ENCODE data around the gene UBR7. TPM values are rescaled to one million over a fixed set of nuclear protein-coding genes. Genes with fewer than 3 reads are reported as not detected.
"Not testable (repeated sequence)": the region's sequence is repeated elsewhere in the genome, so short reads cannot be mapped to it uniquely, and the experiment has no call there.

UBR7 gene
- 38.7 TPM for polyA plus RNA-seq (2012; ENCODE audit: insufficient read depth, insufficient read length, low read depth)

- no peaks in the 10 kb centered on the region for H3K9me3 ChIP-seq
- peak; percentile 98 for DNase-seq
- H3K4me1 ChIP-seq: no peaks in the 10 kb centered on the region
- H3K36me3 ChIP-seq: peaks cover 10% of the 10 kb centered on the region
- TF ChIP-seq, protein P1, sequence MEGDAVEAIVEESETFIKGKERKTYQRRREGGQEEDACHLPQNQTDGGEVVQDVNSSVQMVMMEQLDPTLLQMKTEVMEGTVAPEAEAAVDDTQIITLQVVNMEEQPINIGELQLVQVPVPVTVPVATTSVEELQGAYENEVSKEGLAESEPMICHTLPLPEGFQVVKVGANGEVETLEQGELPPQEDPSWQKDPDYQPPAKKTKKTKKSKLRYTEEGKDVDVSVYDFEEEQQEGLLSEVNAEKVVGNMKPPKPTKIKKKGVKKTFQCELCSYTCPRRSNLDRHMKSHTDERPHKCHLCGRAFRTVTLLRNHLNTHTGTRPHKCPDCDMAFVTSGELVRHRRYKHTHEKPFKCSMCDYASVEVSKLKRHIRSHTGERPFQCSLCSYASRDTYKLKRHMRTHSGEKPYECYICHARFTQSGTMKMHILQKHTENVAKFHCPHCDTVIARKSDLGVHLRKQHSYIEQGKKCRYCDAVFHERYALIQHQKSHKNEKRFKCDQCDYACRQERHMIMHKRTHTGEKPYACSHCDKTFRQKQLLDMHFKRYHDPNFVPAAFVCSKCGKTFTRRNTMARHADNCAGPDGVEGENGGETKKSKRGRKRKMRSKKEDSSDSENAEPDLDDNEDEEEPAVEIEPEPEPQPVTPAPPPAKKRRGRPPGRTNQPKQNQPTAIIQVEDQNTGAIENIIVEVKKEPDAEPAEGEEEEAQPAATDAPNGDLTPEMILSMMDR (IDR thresholded peaks at IDR 0.05; ENCODE audit: low read depth, low read length): peak; percentile 44; the same call in 1 of the 2 replicates
- peak within 1 kb of the TSS; percentile 66 for H3K4me3 ChIP-seq (ENCODE audit: low read depth, low read length)
- H3K27me3 ChIP-seq: no peaks in the 10 kb centered on the region
Observed at GRCh38 chr14:93206793-93207467, at the start of gene UBR7, which contains the start of gene GON7. Gene UBR7 (plus strand): TSS chr14:93207256. CDS start chr14:93207292, 36 bp downstream. Gene GON7 (minus strand): TSS chr14:93207065. CDS start chr14:93207037, 28 bp downstream.

GRCh38 chr14:93158349-93158748 lies 48.7 kb upstream of the UBR7 start:
- DNase-seq: not testable (repeated sequence)

DNA sequence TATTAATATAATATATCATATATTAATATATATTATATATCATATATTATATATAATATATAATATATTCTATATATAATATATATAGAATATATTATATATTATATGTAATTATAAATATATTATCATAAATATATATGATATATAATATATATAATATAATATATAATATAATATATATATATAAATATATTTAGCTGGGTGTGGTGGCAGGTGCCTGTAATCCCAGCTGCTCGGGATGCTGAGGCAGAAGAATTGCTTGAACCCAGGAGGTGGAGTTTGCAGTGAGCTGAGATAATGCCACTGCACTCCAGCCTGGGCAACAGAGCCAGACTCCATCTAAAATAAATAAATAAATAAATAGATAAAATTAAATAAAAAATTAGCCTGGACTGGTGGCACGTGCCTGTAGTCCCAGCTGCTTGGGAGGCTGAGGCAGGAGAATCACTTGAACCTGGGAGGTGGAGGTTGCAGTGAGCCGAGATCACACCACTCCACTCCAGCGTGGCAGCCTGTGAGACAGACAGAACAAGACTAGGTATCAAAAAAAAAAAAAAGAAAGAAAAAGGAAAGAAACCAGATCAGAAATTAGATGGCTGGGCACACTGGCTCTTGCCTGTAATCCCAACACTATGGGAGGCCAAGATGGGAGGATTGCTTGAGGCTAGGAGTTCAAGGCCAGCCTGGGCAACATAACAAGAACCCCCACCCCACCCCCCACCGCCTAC lies 47.3 kb upstream of the UBR7 start:
- H3K36me3 ChIP-seq; H3K27me3 ChIP-seq; DNase-seq; H3K4me3 ChIP-seq (ENCODE audit: low read depth, low read length); H3K9me3 ChIP-seq: not testable (repeated sequence)
- peaks cover 15% of the 10 kb centered on the region for H3K4me1 ChIP-seq

More at GRCh38 chr14:93158349-93158748, 48.7 kb upstream of the UBR7 start:
- H3K9me3 ChIP-seq; H3K36me3 ChIP-seq; H3K27me3 ChIP-seq; H3K4me3 ChIP-seq (ENCODE audit: low read depth, low read length): not testable (repeated sequence)
- H3K4me1 ChIP-seq: peaks cover 15% of the 10 kb centered on the region

DNA sequence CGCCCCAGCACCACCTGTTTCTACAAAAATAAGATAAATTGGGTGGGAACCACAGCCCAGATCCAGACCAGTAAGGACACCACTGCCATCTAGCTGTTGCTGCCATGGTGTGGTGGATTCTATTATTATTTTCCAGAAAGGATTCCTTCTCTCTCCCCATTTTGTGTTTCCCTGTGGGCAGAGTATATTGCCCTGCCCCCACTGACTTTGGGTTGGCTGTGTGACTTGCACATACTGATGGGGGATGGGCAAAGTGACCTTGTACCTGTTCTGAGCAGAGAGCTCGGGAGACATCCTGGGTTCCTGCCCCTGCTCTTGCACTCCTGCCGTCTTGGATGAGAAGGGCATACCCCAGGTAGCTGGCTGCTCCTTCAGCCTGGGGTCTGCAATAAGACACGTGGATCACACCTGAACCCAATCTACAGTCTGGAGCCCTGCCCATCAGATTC lies 46.7 kb upstream of the UBR7 start:
- TF ChIP-seq, protein P1 (IDR thresholded peaks at IDR 0.05; ENCODE audit: low read depth, low read length): peak; percentile 68
- Histone ChIP-seq H3K36me3 (no peaks in the 10 kb centered on the region), H3K27me3 (no peaks in the 10 kb centered on the region), H3K9me3 (no peaks in the 10 kb centered on the region; the same call in 1 of the 2 replicates), H3K4me3 (ENCODE audit: low read depth, low read length) (no peak overlapping the region), H3K4me1 (peaks cover 15% of the 10 kb centered on the region)
- peak; percentile 46 for DNase-seq

GRCh38 chr14:93161411-93161940 lies 45.6 kb upstream of the UBR7 start:
- H3K27me3 ChIP-seq: no peaks in the 10 kb centered on the region
- no peaks in the 10 kb centered on the region; the same call in 1 of the 2 replicates for H3K9me3 ChIP-seq
- peaks cover 15% of the 10 kb centered on the region for H3K4me1 ChIP-seq
- peak; percentile 59 for DNase-seq
- no peaks in the 10 kb centered on the region for H3K36me3 ChIP-seq
- H3K4me3 ChIP-seq (ENCODE audit: low read depth, low read length): no peak overlapping the region
- TF ChIP-seq, protein P1 (IDR thresholded peaks at IDR 0.05; ENCODE audit: low read depth, low read length): no peak

GRCh38 chr14:93163564-93163963 lies 43.5 kb upstream of the UBR7 start:
- H3K4me1 ChIP-seq: peaks cover 9% of the 10 kb centered on the region
- TF ChIP-seq, protein P1 (IDR thresholded peaks at IDR 0.05; ENCODE audit: low read depth, low read length): no peak
- no peak for DNase-seq

DNA sequence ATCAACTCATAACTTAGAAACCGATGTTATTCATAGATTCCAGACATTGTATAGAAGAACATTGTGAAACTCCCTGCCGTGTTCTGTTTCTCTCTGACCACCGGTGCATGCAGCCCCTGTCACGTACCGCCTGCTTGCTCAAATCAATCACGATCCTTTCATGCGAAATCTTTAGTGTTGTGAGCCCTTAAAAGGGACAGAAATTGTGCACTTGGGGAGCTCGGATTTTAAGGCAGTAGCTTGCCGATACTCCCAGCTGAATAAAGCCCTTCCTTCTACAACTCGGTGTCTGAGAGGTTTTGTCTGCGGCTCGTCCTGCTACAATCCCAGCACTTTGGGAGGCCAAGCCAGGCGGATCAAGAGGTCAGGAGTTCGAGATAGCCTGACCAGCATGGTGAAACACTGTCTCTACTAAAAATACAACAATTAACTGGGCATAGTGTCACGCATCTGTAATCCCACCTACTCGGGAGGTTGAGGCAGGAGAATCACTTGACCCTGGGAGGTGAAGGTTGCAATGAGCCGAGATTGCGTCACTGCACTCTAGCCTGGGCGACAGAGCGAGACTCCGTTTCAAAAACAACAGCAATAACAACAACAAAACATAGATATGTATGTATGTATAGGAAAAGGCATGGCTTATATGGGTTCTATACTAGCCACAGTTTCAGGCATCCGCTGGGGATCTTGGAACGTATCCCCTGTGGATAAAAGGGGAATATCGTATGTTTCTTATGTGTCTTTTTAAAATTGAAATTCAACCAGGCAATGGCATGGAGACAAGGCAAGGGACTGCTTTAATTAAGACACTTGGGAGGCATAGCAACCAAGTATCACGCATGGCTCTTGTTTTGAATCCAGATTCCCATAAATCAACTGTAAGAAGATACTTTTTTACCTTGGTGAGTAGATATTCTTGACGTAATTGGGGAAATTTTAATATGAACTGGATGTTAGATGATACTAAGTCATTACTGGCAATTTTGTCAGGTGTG lies 41.5 kb upstream of the UBR7 start:
- H3K36me3 ChIP-seq; H3K9me3 ChIP-seq; H3K4me3 ChIP-seq (ENCODE audit: low read depth, low read length); DNase-seq; H3K27me3 ChIP-seq; H3K4me1 ChIP-seq: not testable (repeated sequence)

More at GRCh38 chr14:93163564-93163963, 43.5 kb upstream of the UBR7 start:
- Histone ChIP-seq H3K36me3 (no peaks in the 10 kb centered on the region), H3K9me3 (no peaks in the 10 kb centered on the region; the same call in 1 of the 2 replicates), H3K27me3 (no peaks in the 10 kb centered on the region), H3K4me3 (ENCODE audit: low read depth, low read length) (no peak overlapping the region)

DNA sequence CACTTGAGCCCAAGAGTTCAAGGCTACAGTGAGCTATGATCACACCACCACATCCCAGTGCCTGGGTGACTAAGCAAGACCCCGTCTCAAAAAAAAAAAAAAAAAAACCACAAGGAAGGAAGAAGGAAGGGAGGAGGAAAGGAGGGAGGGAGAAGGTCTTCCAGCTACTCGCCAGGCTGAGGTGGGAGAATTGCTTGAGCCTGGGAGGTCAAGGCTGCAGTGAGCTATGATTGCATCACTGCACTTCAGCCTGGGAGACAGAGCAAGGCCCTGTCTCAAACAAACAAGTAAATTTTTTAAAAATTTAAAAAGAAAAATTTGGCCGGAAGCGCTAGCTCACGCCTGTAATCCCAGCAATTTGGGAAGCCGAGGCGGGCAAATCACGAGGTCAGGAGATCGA lies 38.4 kb upstream of the UBR7 start:
- H3K9me3 ChIP-seq; H3K4me3 ChIP-seq (ENCODE audit: low read depth, low read length); DNase-seq; H3K27me3 ChIP-seq; H3K36me3 ChIP-seq; H3K4me1 ChIP-seq: not testable (repeated sequence)

DNA sequence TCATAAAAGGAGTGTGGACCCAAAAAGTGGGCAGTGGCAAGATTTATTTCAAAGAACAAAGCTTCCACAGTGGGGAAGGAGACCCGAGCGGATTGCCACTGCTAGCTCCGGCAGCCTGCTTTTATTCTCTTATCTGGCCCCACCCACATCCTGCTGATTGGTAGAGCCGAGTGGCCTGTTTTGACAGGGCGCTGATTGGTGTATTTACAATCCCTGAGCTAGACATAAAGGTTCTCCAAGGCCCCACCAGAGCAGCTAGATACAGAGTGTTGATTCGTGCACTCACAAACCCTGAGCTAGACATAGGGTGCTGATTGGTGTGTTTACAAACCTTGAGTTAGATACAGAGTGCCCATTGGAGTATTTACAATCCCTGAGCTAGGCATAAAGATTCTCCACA lies 37.4 kb upstream of the UBR7 start:
- H3K4me3 ChIP-seq (ENCODE audit: low read depth, low read length); H3K27me3 ChIP-seq; DNase-seq; H3K36me3 ChIP-seq; H3K9me3 ChIP-seq: not testable (repeated sequence)
- H3K4me1 ChIP-seq: peaks cover 10% of the 10 kb centered on the region

DNA sequence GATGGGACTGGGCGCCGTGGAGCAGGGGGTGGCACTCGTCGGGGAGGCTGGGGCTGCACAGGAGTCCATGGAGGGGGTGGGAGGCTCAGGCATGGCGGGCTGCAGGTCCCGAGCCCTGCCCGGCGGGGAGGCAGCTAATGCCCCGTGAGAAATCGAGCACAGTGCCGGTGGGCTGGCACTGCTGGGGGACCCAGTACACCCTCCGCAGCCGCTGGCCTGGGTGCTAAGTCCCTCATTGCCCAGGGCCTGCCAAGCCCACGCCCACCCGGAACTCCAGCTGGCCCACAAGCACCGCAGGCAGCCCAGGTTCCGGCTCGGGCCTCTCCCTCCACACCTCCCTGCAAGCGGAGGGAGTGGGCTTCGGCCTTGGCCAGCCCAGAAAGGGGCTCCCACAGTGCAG lies 36.9 kb upstream of the UBR7 start:
- H3K4me3 ChIP-seq (ENCODE audit: low read depth, low read length); DNase-seq; H3K27me3 ChIP-seq; H3K9me3 ChIP-seq; H3K36me3 ChIP-seq: not testable (repeated sequence)
- H3K4me1 ChIP-seq: peaks cover 10% of the 10 kb centered on the region
